HG03460 (cell line): ENCODE data around the gene DBNL.

Source experiments
- ATAC-seq: cut with Tn5 transposase; IDR thresholded peaks from one replicate; pipeline ENCODE4 v1.9.1; 2021; ENCODE audit not compliant: unreplicated experiment

DBNL gene

DNA sequence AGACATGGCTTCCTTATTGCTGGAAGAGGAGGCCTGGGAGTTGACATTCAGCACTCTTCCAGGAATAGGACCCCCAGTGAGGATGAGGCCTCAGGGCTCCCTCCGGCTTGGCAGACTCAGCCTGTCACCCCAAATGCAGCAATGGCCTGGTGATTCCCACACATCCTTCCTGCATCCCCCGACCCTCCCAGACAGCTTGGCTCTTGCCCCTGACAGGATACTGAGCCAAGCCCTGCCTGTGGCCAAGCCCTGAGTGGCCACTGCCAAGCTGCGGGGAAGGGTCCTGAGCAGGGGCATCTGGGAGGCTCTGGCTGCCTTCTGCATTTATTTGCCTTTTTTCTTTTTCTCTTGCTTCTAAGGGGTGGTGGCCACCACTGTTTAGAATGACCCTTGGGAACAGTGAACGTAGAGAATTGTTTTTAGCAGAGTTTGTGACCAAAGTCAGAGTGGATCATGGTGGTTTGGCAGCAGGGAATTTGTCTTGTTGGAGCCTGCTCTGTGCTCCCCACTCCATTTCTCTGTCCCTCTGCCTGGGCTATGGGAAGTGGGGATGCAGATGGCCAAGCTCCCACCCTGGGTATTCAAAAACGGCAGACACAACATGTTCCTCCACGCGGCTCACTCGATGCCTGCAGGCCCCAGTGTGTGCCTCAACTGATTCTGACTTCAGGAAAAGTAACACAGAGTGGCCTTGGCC is 16.6 kb downstream of the DBNL start:
- ATAC-seq = no peak

DNA sequence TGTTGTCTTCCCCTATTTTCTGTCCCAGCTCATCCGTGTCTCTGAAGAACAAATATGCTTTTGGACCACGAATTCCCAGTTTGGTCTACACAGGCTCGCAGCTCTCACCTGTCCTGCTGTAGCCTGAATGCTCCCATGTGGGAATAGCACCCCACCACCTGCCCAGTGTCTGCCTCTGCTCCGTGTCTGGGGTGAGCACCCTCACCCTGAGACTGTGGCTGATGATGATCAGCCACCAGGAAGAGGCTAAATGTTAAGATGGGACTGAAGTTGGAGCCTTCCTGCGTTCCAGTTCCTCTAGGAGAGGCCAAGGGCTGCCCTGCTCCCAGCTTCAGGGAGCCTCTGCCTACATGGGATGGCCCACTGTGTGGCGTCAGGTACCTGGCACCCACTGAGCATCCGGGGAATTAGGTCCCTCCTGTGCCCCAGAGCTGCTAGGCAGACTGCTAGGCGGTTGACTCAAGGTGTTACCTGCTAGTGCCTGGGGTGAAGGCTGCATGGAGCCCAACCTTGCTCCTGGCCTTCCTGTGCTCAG is 17.2 kb downstream of the DBNL start:
- no peak for ATAC-seq

GRCh38 chr7:44062180-44062902 is 17.8 kb downstream of the DBNL start:
- ATAC-seq = no peak

DNA sequence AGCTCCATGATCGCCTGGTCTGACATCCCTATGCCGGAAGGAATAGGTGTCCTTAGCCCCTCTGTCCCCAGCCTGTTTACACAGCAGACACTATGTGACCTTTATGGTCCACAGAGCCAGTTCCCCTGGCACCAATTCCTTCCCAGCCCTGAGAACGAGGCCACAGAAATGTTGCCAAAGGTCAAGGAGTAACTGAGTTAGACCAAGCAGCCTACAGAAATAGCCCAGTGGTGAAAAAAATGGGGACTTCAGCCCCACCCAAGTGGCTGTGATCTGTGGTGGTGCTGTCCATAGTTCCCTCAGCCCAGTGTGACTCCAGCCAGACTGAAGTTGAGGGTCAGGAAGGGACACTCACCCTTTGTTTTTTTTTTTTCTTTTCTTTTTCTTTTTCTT is 18.4 kb downstream of the DBNL start:
- ATAC-seq = no peak

GRCh38 chr7:44063547-44063893 is 19.0 kb downstream of the DBNL start:
- ATAC-seq = no peak

GRCh38 chr7:44063894-44064651 is 19.6 kb downstream of the DBNL start:
- ATAC-seq = no peak

DNA sequence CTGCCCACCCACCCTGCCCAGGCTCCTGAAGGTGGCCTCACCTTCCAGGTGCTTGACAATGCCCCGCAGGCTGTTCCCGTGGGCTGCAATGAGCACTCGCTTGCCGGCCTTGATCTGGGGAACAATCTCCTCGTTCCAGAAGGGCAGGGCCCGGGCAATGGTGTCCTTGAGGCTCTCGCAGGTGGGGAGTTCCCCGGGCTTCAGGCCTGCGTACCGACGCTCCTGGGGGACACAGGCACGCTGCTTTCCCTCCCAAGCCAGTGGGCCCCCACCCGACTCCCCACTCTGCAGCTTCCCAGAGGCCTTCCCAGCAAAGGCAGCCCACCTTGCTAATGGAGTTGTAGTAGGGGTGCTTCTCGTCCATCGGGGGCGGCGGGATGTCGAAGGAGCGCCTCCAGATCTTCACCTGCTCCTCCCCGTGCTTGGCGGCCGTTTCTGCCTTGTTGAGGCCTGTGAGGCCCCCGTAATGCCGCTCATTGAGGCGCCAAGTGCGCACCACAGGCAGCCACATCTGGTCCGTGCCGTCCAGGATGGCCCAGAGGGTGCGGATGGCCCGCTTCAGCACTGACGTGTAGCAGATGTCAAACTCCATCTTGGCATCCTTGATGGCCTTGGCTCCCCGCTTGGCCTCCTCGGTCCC is 20.4 kb downstream of the DBNL start:
- no peak for ATAC-seq

- ATAC-seq = no peak
Measured at GRCh38 chr7:44065431-44066110, 21.1 kb downstream of the DBNL start, which contains the start of gene PGAM2. TSS of gene PGAM2 (minus strand) at chr7:44065567. CDS start at chr7:44065529, 38 bp downstream.

GRCh38 chr7:44066111-44066460 is 21.6 kb downstream of the DBNL start:
- ATAC-seq = no peak

GRCh38 chr7:44066494-44067063 is 22.1 kb downstream of the DBNL start:
- no peak for ATAC-seq

- ATAC-seq = no peak
Measured at GRCh38 chr7:44067064-44067951, 22.8 kb downstream of the DBNL start.

DNA sequence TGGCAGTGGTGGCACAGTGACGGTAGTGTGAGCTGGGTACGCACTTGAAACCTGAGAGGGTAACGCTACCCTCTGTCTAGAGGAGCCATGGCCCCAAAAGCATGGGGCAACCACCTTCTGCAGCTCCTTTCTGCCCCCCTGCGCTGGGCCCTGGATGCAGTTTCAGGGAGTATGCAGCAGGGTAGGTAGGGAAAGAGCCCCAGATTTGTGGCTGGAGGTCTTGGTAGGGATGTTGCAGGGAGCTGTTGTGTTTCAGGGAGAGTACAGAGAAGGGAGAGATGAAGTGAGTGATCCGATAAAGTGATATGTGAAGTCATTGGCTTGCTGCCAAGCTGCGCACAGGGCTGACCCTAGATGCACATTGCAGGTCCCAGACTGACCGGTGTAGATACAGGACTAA is 23.6 kb downstream of the DBNL start:
- no peak for ATAC-seq

DNA sequence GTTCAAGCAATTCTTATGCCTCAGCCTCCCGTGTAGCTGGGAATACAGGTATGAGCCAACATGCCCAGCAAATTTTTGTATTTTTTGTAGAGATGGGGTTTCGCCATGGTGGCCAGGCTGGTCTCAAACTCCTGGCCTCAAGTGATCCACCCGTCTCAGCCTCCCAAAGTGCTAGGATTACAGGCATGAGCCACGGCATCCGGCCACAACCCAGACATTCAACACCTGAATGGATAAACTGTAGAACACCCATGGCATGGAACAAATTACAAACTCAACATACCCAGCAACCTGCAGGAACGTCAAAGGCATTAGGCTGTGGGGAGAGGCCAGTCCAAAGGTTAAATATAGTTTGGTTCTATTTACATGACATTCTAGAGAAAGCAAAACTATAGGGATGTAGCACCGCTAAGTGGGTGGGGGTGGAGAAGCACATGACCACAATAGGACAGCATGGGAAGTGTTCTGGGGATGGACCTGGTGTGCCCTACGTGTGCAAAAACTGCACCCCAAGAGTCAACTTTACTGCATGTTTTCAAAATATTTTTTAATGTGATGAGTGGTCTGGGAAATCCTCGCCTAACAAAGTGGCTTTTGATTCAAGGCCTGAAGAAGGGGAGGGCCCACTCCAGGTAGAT is 27.3 kb downstream of the DBNL start:
- ATAC-seq = no peak

DNA sequence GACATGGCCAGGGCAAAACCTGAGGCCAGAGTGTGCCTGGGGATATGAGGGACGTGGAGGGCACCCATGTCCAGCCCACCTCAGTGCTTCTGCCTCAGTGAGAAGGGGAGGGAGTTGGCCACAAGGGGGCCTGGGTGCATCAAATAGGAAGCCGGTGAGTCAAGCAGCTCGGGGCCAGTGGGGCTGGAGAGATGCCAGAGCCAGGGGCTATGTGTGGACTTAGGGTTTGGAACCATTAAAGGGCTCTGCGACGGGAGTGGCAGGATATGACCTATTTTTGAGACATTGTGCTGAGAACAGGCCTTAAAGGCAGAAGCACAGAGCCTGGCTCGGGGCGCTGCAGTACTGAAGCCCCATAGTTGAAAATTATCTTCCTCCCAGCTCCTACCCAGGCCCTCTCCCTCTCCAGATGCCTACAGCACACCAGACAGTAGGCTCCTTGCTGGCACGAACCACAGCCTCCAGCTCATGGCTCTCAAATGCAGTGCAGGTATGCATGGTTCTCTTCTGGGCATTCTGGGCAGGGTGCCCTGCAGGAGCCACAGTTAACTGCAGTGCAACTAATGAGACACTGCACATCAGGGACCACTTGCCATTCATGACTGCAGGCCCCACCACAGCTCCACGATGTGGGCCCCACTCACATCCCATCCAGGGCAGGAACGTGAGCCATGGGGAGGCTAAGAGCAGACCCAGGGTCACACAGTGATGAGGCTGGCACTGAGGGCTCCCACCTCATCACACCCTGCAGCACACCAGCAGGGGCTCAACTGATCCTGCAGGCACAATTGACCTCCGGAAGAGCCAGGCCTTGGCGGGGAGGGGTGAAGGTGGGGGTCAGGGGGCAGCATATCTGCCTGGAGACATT is 28.1 kb downstream of the DBNL start:
- no peak for ATAC-seq

- peak; percentile 64 for ATAC-seq
Measured at GRCh38 chr7:44073664-44074348, 29.3 kb downstream of the DBNL start.

- ATAC-seq = no peak
Measured at GRCh38 chr7:44074349-44074695, 29.8 kb downstream of the DBNL start.

- no peak for ATAC-seq
Measured at GRCh38 chr7:44075296-44076075, 31.0 kb downstream of the DBNL start.
